Muscle layer of colon (tissue), 2 donors: ENCODE results near the gene PALLD.

Source experiments
- H3K27ac ChIP-seq: one replicate; pipeline ENCODE4 v1.7.0; 2013; ENCODE audit warnings: low read depth, mild to moderate bottlenecking, low read length, moderate library complexity
- H3K27me3 ChIP-seq, 2 donors: one replicate each; pipeline ENCODE4 v1.7.0; 2013; ENCODE audit warnings: low read length in 2 of 2, mild to moderate bottlenecking in 2 of 2; ENCODE audit not compliant: insufficient read depth in 2 of 2, control insufficient read depth in 1 of 2
- H3K36me3 ChIP-seq: one replicate; pipeline ENCODE4 v1.7.0; 2013; ENCODE audit warnings: mild to moderate bottlenecking, low read length; ENCODE audit not compliant: insufficient read depth
- H3K4me1 ChIP-seq: one replicate; pipeline ENCODE4 v1.7.0; 2013; ENCODE audit warnings: mild to moderate bottlenecking, low read length; ENCODE audit not compliant: insufficient read depth
- H3K4me3 ChIP-seq, 2 donors: one replicate each; pipeline ENCODE4 v1.7.0; 2013; ENCODE audit warnings: low read length in 2 of 2, low read depth in 1 of 2, mild to moderate bottlenecking in 1 of 2, moderate library complexity in 1 of 2
- H3K9ac ChIP-seq: one replicate; pipeline ENCODE4 v1.7.0; 2013; ENCODE audit warnings: low read length
- H3K9me3 ChIP-seq: one replicate; pipeline ENCODE4 v1.7.0; 2013; ENCODE audit warnings: mild to moderate bottlenecking, low read length
- donor health status: abdominal sarcoma.
- donor health status: Adenocarcinoma of cecum.

The PALLD gene

GRCh38 chr4:168667921-168668320 lies 171.1 kb downstream of the PALLD start:
- Histone ChIP-seq H3K27ac (no peak overlapping the region), H3K4me1 (peaks cover 3% of the 10 kb centered on the region), H3K27me3 (no peaks in the 10 kb centered on the region), H3K36me3 (peaks cover 4% of the 10 kb centered on the region), H3K9ac (no peak overlapping the region), H3K9me3 (no peaks in the 10 kb centered on the region), H3K4me3 (no peak overlapping the region)

- Histone ChIP-seq H3K27ac (no peak overlapping the region), H3K4me1 (peaks cover 5% of the 10 kb centered on the region), H3K36me3 (peaks cover 12% of the 10 kb centered on the region), H3K9ac (no peak overlapping the region), H3K9me3 (no peaks in the 10 kb centered on the region), H3K4me3 (no peak overlapping the region), H3K27me3 (no peaks in the 10 kb centered on the region)
Observed at GRCh38 chr4:168673476-168673875, 176.6 kb downstream of the PALLD start.

GRCh38 chr4:168674077-168674747 lies 177.4 kb downstream of the PALLD start:
- H3K9ac ChIP-seq = no peak overlapping the region

GRCh38 chr4:168674866-168675265 lies 178.0 kb downstream of the PALLD start:
- Histone ChIP-seq H3K27ac (no peak overlapping the region), H3K27me3 (no peaks in the 10 kb centered on the region), H3K4me1 (peaks cover 5% of the 10 kb centered on the region), H3K4me3 (no peak overlapping the region), H3K9me3 (no peaks in the 10 kb centered on the region), H3K9ac (no peak overlapping the region), H3K36me3 (peaks cover 8% of the 10 kb centered on the region)

More at GRCh38 chr4:168674077-168674747, 177.4 kb downstream of the PALLD start:
- Histone ChIP-seq H3K4me1 (peaks cover 5% of the 10 kb centered on the region), H3K27me3 (no peaks in the 10 kb centered on the region), H3K36me3 (peaks cover 12% of the 10 kb centered on the region), H3K4me3 (no peak overlapping the region), H3K27ac (no peak overlapping the region), H3K9me3 (no peaks in the 10 kb centered on the region)

- no peak overlapping the region for H3K4me3 ChIP-seq
- H3K9me3 ChIP-seq = no peaks in the 10 kb centered on the region
- no peak overlapping the region for H3K27ac ChIP-seq
Observed at GRCh38 chr4:168677063-168677462, 180.2 kb downstream of the PALLD start.

GRCh38 chr4:168677879-168678278 lies 181.0 kb downstream of the PALLD start:
- Histone ChIP-seq H3K27me3 (no peaks in the 10 kb centered on the region), H3K9me3 (no peaks in the 10 kb centered on the region), H3K4me3 (no peak overlapping the region), H3K9ac (no peak overlapping the region), H3K4me1 (peaks cover 5% of the 10 kb centered on the region), H3K36me3 (peaks cover 8% of the 10 kb centered on the region), H3K27ac (no peak overlapping the region)

More at GRCh38 chr4:168677063-168677462, 180.2 kb downstream of the PALLD start:
- peaks cover 8% of the 10 kb centered on the region for H3K36me3 ChIP-seq
- H3K27me3 ChIP-seq = no peaks in the 10 kb centered on the region
- peaks cover 5% of the 10 kb centered on the region for H3K4me1 ChIP-seq
- H3K9ac ChIP-seq = no peak overlapping the region

GRCh38 chr4:168678751-168679366 lies 182.0 kb downstream of the PALLD start:
- Histone ChIP-seq H3K36me3 (peaks cover 8% of the 10 kb centered on the region), H3K4me1 (peaks cover 5% of the 10 kb centered on the region), H3K27me3 (no peaks in the 10 kb centered on the region), H3K9me3 (no peaks in the 10 kb centered on the region), H3K27ac (no peak overlapping the region), H3K9ac (no peak overlapping the region), H3K4me3 (no peak overlapping the region)

GRCh38 chr4:168679397-168679796 lies 182.5 kb downstream of the PALLD start:
- H3K9me3 ChIP-seq = no peaks in the 10 kb centered on the region
- H3K4me3 ChIP-seq = no peak overlapping the region
- no peak overlapping the region for H3K27ac ChIP-seq
- H3K4me1 ChIP-seq = peaks cover 5% of the 10 kb centered on the region
- no peaks in the 10 kb centered on the region for H3K27me3 ChIP-seq
- H3K9ac ChIP-seq = no peak overlapping the region
- H3K36me3 ChIP-seq = peaks cover 8% of the 10 kb centered on the region

GRCh38 chr4:168679819-168680218 lies 183.0 kb downstream of the PALLD start:
- Histone ChIP-seq H3K27me3 (no peaks in the 10 kb centered on the region), H3K27ac (no peak overlapping the region), H3K9me3 (no peaks in the 10 kb centered on the region)

GRCh38 chr4:168682898-168683500 lies 186.1 kb downstream of the PALLD start:
- H3K36me3 ChIP-seq = peaks cover 2% of the 10 kb centered on the region
- H3K27me3 ChIP-seq = no peaks in the 10 kb centered on the region
- H3K4me1 ChIP-seq = no peaks in the 10 kb centered on the region
- no peaks in the 10 kb centered on the region for H3K9me3 ChIP-seq
- H3K9ac ChIP-seq = no peak overlapping the region
- no peak overlapping the region for H3K4me3 ChIP-seq
- H3K27ac ChIP-seq = no peak overlapping the region

More at GRCh38 chr4:168679819-168680218, 183.0 kb downstream of the PALLD start:
- H3K4me3 ChIP-seq = no peak overlapping the region
- H3K36me3 ChIP-seq = peaks cover 8% of the 10 kb centered on the region
- H3K4me1 ChIP-seq = peaks cover 5% of the 10 kb centered on the region
- no peak overlapping the region for H3K9ac ChIP-seq

GRCh38 chr4:168683595-168683994 lies 186.7 kb downstream of the PALLD start:
- H3K27ac ChIP-seq = no peak overlapping the region

More at GRCh38 chr4:168683595-168683994, 186.7 kb downstream of the PALLD start:
- H3K36me3 ChIP-seq = no peaks in the 10 kb centered on the region
- H3K27me3 ChIP-seq = no peaks in the 10 kb centered on the region
- H3K4me3 ChIP-seq = no peak overlapping the region
- no peaks in the 10 kb centered on the region for H3K9me3 ChIP-seq
- H3K9ac ChIP-seq = no peak overlapping the region
- H3K4me1 ChIP-seq = no peaks in the 10 kb centered on the region
